HG03354 (cell line): ENCODE measurements around the gene GALNT12.

ENCODE experiments used
- ATAC-seq: cut with Tn5 transposase; IDR thresholded peaks from one replicate; pipeline ENCODE4 v1.9.1; 2021; ENCODE audit warnings: mild to moderate bottlenecking; ENCODE audit not compliant: unreplicated experiment, poor library complexity, severe bottlenecking

Gene GALNT12

DNA sequence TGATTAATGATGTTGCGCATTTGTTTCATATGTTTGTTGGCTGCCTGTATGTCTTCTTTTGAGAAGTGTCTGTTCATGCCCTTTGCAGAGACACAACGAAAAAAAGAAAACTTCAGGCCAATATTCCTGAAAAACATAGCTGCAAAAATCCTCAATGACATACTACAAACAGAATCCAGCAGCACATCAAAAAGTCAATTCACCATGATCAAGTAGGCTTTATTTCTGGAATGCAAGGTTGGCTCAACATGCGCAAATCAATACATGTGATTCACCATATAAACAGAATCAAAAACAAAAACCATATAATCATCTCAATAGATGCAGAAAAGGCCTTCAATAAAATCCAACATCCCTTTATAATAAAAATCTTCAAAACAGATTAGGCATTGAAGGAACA, 9.2 kb upstream of the GALNT12 start:
- no peak for ATAC-seq

DNA sequence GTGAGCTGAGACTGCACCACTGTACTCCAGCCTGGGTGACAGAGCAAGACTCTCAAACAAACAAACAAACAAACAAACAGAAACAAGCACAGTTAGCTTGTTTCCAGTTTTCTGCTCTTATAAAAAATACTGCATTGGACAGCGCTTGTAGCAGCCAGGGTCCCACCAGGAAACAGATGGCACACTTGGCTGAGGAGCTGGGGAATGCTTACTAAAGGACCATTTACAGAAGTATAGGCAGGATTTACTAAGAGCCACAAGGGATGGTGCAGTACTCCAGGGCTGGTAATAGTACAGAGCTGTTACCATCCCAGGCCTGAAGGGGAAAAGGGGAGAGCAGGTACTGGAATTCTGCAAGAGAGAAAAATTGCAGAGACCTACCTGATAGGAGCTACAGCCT, 5.9 kb upstream of the GALNT12 start:
- ATAC-seq, result no peak

DNA sequence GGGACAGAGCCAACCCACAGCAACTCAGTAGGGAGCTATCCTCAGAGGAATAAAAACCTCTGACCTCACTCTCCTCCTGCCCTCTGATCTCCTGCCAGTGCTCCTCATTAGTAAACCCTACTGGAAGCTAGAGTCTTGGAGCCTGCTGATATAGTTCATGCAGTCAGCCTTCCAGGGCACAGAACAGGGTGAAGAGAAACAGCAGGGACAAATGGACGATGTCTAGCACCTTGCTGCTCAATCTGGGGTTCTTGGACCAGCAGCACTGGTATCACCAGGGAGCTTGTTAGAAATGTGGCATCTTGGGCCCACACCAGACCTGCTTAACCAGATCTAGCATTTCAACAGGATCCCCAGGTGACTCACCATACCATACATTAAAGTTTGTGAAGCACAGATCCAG, 5.5 kb upstream of the GALNT12 start:
- ATAC-seq, result no peak

DNA sequence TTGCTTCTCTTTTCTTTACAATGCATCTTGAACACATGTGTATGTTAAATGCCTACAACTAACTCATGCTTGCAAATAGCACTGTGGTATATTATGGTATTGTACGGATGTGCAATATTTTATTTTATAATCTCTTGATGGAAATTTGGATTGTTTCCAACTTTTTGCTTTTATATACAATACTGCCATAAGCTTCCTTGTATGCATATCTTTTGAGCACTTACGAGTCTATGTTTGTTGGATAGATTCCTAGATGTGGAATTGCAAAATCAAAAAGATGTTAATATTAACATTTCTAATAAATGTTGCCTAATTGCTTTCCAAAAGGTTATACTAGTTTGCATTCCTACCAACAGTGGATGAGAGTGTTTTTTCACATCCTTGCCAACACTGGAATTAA, 3.4 kb upstream of the GALNT12 start:
- no peak for ATAC-seq

DNA sequence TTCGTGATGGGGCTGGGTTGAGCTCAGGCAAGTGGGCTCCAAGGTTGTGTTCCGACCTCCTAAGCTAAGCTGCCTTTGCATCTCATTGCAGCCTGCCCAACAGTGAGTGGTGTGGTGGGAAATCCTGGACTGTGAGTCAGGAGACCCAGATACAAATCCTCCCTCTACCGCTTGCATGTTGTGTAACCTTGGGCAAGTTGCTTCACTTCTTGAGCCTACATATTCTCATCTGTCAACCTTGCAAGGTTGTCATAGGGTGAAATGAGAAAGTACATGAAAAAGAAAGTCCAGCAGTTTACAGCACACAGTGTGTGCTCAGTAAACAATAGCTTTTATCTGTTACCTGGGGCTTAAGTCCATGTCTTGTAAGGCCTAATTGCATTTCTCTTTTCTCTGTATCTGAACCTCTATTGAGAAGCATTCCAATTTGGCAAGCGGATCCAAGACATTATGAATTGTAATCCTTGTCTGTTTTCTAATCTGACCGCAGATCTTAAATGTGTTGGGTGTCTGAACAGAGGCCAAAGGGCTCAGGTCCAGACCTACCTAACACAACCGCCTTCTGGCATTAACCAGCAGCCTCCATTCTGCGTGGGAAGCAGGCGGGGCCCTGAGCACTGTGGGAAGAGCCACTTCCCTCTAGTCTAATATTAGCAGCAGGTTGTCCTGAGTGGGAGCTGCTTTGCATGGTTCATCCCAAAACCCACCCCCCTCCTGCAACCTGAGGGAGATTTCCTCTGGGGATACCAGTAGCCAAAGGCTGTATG, 1.8 kb upstream of the GALNT12 start:
- no peak for ATAC-seq

DNA sequence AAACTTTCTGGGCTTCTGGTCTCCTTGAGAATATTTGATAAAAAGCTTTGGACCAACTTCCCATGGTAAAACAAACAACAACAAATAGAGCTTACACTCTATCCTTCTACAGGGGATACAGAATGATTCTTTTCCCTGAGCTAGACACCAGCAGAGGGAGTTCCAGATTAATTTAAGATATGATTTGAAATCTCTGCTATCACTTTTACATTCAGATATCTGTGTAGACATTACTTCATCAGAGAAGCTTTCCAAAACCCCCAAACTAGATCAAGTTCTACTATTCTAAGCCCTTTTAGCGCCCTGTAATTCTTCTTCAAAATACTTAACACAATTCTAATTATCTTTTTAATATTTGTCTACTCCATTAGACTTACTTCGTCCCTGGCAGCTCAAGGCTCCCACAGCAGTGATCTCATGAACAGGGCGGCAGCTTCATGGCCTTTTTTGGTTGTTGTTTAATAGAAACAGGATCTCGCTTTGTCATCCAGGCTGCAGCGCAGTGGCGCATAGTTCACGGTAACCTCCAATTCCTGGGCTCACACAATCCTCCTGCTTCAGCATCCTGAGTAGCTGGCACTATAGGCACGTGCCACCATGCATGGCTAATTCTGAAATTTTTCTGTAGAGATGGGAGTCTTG, 955 bp upstream of the GALNT12 start:
- ATAC-seq, result no peak

DNA sequence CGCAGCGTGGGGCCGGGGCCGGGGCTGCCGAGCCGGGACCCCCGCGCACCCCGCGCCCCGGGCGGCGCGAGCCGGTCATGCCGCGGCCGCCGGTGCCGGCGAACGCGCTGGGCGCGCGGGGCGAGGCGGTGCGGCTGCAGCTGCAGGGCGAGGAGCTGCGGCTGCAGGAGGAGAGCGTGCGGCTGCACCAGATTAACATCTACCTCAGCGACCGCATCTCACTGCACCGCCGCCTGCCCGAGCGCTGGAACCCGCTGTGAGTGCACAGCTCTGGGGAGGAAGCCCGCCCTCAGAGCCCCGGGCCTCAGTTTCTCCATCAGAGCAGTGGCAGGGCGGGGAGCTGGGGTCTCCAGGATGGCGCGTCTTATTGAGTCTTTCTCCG, 335 bp downstream of the GALNT12 start:
- peak; percentile 46 for ATAC-seq

DNA sequence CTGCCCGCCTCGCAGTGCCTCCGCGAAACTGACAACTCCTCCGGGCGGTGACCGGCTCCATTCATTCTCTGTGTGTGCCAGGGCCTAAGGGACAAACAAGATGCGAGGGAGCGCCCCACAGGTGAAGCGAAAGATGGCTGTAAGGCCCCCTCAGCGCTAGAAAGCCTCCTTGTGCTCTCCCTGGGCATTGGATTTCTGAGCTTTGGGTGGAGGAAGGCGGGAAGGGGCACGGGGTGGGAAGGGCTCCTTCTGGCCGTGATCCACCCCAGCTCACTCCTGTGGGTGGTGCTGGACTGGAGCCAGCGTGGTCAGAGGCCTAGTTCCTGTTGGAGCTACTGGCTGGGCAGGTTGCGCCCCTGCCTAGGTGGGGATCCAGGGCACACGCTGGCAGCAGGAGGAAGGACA, 943 bp downstream of the GALNT12 start:
- ATAC-seq, result no peak

DNA sequence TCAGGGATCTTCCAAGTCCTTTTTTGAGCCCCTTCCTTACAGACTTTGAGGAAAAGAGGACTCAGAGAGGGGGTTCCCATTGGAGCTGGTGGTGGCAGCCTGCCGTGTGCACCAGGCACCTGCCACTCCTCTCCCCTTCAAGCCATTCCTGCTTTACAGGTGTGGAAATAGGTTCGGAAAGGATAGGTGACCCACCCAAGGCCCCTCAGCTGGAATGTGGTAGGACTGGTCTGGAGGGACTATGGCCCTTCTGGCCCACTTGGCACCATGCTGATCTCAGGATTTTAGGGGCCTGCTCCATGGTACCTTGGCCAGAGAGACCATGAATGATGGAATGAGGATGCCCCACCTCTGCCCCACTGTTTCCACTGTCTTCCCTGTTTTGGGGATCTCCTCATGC, 1.4 kb downstream of the GALNT12 start:
- ATAC-seq, result no peak

DNA sequence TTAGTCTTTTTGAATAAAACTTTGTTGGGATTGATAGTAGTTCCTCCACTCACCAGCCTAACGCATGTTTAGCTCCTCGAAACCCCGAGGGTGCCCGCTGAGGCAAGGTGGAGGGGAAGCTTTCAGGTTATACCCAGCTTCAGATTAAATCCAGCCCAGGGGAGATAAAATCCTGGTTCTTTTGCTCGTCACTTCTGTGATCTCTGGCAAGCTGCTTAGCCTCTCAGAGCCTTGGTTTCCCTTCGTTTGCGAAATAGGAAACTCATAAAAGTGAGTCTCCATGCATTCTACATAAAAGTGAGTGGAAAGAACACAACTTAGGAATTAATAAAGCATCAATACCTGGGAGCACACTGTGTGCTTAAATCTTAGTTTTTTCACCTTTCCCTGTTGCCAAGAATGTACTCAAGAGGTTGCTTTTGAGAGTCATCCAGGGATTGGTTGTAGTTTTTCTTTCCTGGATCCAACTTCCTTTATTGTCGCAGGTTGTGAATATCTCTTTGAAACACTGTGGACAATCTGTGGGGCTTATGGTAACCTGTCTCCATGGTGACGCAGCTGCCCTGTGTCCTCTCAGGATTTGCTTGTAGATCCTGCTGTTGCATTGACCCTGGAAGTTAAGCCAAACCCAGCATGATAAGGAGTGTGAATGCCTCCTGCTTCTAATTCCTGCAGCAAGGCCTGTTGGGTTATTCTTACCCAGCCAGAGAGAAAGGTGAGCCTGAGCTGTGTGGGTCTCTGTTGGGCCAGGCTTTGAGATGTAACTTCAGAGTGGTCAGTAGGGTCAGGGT, 2.0 kb downstream of the GALNT12 start:
- no peak for ATAC-seq

DNA sequence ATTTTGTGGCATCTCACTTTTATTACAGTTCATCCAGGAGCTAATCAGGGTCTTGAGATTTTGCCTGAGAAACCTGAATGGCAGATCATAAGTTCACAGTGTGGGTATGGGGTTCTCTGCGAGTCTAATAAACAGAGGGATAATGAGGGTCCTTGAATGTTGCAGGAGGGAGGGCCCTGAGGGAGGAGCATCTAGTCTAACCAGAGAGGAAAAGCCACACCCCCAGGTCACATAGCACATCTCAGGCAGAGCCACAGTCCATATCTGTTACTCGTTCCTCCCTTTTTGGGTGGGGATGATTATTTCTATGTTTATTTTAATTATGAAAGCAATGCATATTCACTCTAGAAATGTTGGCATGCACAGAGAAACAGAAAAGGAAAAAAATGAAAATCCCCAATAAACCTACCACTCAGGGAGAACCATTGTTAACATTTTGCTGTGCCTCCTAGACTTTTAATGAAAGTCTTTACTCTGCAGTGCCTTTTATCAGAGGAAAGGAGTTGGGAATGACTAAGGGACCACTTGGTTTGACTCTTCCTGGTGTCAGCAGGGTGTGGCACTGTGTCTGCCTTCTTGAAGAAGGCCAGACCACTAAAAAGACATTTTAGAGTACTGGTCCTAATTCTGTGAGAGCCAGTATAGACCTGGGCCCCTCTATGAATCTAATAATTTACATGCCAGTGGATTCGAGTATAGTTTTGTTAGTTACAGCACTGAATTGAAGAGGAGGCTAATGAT, 2.8 kb downstream of the GALNT12 start:
- no peak for ATAC-seq

DNA sequence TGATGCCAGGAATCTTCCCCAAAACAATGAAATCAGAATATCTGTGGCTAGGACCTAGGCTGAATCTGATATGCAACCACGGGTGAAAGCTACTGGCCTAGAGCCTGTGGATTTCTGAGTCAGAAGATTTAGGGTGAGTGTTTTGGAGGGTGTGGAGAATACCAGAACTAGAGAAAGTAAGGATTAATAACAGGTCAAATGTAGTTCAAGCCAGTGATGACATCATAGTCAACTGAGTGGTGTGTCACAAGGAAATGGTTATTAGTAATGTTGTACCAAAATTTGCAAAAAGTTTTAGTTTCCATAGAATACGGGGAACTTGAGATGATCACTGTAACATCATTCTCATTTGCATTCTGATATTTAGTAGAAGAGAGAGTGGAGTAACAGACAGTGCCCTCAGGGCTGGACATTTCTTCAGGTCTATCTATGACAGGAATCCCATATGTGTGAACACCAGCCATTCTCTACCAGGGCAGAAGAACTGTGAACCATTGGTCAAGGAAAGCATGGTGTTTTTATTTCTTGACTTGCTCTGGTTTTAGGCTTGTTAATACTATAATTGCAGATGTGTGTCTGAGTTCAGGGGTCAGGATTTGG, 3.7 kb downstream of the GALNT12 start:
- ATAC-seq, result no peak

DNA sequence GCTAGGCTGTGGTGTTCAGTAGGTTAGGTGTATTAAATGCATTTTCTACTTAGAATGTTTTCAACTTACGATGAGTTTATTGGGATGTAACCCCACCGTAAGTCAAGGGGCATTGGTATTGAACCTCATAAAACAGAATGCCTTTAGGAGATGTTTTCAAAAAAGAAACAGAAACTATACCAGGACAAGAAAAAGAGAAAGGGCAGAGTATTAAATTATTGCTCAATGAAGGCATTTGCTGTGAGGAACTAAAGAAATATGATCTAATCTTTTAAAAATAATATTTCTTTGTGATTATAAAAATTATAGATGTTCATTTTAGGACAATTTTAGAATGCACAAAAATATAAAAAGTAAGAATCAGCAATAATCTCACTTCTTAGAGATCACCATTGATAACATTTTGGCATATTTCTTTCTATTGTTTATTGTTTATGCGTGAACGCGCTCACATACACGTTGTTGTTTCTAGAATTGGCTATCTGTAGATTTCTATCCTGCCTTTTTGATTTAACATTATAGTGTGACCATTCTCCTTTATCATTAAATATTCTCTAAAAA, 8.0 kb downstream of the GALNT12 start:
- ATAC-seq, result no peak

DNA sequence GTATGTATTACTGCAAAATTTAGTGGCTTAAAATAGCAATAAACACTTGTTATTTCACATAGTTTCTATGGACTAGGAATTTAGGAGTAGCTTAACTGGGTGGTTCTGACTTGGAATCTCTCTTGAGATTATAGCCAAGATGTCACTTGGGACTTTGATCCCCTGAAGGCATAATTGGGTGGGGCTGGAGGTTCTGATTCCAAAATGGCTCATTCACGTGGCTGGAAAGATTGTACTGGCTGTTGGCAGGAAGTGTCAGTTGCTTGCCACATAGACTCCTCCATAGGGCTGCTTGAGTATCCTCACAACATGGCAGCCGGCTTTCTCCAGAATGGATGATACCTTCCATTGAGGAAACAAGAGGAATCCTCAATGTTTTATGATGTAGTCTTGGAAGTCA, 11.3 kb downstream of the GALNT12 start:
- no peak for ATAC-seq

DNA sequence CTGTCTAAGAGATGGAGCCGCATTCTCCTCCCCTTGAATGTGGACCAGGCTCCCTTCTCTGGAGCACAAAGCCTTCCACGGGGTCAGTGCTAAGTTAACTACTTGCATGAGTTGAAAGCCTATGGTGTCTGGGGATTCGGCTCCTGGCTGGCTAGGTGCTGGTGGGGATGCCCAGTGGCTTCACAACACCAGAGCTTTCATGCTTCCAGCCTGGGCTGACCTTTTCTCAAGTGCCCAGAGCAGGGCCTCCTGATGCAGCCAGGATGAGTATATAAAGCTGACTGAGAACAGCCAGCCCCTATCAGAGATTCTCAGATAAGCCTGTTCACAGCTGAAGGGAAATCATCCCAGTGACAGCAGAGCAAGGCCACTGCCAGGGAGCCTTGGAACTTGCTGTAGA, 11.8 kb downstream of the GALNT12 start:
- no peak for ATAC-seq

DNA sequence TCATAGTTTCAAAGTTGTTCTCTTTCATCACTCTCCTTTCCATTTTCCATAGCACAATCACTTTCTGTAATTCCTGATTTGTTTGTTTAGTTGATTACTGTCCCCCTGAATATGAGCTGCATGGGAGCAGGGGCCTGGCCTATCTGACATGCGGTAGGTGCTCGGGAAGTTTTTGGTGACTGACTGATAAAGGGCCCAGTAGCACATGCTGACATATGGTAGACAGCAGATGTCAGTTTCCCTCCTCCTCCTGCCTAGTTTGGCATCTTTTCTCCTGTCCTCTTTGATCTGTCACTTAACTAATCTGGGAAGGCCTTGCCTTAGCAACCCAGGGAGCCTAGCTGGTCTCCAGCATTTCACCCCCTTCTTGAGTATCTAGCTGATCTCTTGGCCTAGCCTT, 14.4 kb downstream of the GALNT12 start:
- ATAC-seq, result no peak

DNA sequence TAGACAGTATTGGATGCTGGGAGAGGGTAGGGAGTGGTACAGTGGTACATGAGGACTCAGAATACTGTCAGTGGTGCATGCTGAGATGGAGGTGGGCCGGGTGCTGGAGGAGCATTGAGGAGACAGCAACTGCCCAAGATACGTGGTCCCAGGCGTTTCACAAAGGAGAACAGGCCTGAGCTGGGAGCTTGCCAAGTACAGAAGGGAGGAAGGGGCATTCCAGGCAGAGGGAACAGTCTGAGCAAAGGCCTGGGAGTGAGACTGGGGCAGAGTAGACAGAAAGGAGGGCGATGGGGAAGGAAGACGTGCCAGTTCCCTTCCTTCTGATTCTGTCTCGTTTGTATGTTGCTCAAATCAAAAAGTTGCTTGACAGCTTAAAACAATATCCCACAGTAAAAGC, 15.2 kb downstream of the GALNT12 start:
- no peak for ATAC-seq

DNA sequence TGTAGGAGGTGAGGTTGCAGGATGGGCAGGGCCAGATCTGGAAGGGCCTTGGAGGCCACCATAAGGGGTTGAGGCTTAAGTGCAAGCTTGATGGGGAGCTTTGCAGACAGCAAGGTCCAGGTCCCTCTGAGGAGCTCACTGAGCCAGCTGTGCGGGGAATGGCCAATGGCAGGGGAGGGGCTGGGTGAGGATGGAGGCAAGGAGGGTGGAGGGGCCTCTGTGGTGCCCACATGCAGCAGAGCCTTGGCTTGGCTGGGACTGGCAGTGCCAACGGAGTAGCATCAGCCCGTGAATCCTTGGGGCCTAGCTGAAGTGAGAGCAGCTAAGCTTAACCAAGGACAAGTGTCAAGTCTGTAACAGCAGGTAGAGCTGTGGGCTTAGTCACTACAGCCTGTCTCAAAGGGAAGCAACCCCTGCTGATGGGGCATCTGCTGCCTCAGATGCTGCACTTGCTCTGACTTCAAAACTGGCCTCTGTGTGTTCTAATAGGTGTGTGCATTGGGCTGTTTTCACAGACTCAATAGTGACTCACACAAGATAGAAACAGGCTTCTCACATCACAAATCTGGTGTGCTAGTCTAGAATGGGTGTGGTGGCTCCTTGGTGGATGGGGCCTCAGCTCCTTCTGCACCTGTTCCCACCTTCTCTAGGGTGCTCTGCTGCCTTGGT, 16.3 kb downstream of the GALNT12 start:
- ATAC-seq, result no peak

DNA sequence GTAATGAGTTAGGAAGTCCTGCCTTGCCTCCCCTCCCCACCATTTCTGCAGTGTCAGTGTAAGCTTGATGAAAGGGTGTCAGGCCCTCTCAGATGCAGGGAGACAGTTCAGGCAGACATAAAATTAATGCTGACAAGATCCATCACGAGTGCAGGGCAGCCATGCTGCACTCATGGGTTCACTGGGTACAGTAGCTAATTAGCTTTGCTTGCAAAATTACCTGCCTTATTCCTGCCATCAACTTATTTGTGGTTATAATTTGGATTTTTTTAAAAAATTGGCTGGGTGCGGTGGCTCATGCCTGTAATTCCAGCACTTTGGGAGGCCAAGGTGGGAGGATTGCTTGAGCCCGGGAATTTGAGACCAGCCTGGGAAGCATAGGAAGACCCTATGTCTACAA, 17.9 kb downstream of the GALNT12 start:
- no peak for ATAC-seq
